Keratinocyte (primary cell): ENCODE results near the gene PRICKLE4.

Experiments
- CTCF ChIP-seq, 3 experiments: IDR thresholded peaks in 1 of 3; conservative IDR thresholded peaks in 1 of 3; optimal IDR thresholded peaks in 1 of 3; 2 replicates in 2 of 3; 3 replicates in 1 of 3; pipeline versions ENCODE3 to v1.5.1; 2011; ENCODE audit warnings: low read length in 3 of 3, mild to moderate bottlenecking in 3 of 3, moderate library complexity in 2 of 3, control low read depth in 1 of 3, inconsistent platforms in 1 of 3; ENCODE audit not compliant: insufficient read depth in 2 of 3; ENCODE audit errors: extremely low read depth in 1 of 3
- EZH2 ChIP-seq: IDR thresholded peaks from one replicate; pipeline ENCODE4 v1.6.1; 2012; ENCODE audit warnings: inconsistent platforms, mild to moderate bottlenecking, low read length, moderate library complexity

- TF ChIP-seq CTCF (optimal IDR thresholded peaks at IDR 0.05 in 1 of 3, IDR thresholded peaks at IDR 0.05 in 1 of 3, conservative IDR thresholded peaks at IDR 0.05 in 1 of 3; ENCODE audit: extremely low read depth in 1 of 3, insufficient read depth in 2 of 3, low read length in 3 of 3) = no peak
- no peak for TF ChIP-seq EZH2
Measured at GRCh38 chr6:41821266-41821665, 40.7 kb downstream of the PRICKLE4 start.
